GM19238 (cell line): ENCODE measurements around the gene NCMAP.

ENCODE experiments used
- DNase-seq: peaks from one replicate; pipeline ENCODE4 v3.0.0; 2011; ENCODE audit warnings: low spot score; ENCODE audit not compliant: insufficient read length

NCMAP gene

DNA sequence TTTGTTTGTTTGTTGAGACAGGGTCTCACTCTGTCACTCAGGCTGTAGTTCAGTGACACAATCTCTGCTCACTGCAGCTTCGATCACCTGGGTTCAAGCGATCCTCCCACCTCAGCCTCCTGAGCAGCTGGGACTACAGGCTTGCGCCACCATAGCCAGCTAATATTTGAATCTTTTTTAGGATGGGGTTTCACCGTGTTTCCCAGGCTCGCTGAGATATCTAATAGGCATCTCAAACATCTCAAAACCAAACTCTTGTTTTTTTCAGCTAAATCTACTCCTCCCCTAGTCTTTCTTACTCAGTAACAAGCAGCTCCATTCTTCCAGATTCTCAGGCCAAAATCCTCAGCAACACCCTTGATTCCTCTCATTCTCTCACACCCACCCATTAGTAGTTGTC lies 65.2 kb downstream of the NCMAP start:
- DNase-seq: no peak

DNA sequence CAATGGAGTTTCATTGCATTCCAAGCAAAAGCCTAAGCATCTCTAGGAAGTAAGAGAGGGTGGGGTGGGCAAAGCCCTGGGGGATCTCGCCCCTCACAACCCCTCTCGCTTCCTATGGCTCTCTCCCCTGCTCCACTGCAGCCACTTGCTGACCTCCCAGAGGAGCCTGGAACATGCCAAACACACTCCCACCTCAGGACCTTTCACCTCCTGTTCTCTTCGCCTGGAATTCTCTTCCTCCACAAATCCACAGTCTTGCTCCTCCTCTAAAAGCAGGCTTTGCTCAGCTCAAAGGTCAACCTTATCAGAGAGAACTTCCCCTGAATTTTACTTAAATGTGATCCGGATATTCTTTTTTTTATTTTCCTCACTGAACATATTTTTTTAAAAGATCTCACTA lies 66.3 kb downstream of the NCMAP start:
- DNase-seq: no peak

DNA sequence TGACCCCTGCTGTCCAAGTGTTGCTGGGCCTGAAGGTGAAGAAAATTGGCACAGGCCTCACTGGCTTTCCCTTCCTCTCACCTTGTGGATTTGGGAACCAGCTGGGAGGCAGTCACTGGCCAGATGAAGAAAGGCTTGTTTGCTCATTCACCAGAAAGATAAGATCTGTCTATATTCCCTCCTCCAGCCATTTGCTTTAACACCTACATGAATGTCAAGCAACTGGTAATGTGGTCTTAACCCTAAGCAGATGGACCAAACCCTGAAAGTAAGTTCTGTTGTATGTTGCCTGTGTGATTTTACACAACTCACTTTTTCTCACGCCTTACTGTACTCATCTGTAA lies 76.9 kb downstream of the NCMAP start:
- no peak for DNase-seq

DNA sequence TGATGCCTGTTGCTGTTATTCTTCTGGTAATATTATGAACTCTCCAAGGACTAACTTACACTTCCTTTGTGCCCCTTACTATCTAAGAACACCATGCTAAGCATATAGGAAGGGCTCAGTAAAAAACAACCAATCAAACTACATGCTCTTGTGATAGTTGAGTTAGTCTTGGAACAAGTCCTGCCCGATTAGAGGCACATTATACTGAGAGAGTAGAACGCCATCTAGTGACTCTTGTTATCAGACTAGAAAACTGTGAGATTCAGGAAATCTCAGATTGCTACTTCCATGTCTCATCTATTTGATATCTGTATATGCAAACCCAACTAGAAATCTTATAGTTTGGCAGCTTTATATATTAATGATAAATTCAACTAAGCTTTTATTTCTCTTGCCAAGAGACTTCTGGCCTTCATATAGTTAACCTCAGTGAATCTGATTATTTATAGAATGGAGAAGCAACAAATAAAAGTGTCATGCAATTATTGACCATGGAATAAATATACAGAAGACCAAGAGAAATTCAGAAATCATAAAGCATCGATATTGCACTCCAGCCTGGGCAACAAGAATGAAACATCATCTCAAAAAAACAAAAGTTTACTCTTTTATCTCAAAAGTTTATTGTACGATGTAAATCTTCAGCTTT lies 79.4 kb downstream of the NCMAP start:
- no peak for DNase-seq

DNA sequence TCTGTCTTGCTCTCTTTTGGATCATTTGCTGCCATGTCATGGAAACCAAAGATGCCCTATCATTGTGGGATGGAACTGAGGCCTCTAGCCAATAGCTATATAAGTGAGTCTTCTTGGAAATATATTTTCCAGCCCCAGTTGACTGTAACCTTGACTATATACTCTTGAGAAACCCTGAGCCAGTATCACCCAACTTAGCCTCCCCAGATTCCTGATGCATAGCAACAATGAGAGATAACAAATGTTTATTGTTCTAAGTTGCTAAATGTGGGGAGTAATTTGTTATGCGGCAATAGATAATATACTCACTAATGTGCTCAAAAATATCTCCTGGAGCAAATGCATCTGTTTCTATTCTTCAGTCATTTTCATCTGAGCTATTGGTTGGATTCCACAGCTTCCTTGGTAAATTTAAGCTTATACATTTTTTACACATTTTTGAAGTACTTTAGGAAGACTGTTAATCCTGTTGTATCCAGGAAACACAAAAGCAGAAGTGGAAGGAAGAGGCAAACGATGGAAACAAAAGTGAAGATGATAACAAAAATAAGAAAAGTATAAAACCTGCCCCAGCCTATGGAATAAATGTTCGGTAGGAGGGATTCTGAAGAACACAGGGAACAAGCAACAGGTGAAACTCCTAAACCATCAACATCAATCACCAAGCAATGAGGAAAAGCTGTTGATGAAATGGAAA lies 80.9 kb downstream of the NCMAP start:
- no peak for DNase-seq

DNA sequence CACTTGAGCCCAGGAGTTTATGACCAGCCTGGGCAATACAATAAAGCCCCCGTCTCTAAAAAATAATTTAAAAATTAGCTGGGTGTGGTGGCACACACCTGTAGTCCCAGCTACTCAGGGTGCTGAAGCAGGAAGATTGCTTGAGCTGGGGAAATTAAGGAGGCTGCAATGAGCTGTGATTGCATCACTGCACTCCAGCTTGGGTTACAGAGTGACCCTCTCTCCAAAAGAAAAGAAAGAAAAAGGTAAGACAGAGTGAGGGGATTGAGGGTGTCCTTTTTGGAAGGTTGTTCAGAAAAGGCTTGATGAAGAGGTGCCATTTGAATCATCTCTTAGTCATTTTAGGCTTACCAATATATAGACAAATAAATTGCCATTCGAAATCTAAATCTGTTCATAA lies 83.2 kb downstream of the NCMAP start:
- no peak for DNase-seq

DNA sequence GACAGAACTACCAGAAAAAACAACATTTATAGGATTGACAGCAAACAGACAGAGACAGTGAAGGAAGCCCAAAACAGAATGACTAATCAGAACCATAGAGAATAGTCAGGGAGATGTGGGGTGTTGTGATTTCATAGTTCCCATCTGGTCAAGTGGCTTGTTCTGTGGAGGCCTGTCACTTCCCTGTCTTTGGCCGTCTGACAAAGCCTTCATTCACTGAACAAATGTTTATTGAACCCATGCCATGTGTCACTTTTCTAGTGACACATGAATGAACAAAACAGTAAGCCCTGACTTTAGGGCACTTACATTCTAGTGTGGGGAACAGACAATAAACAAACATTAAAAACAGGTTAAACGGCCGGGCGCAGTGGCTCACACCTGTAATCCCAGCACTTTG lies 84.0 kb downstream of the NCMAP start:
- DNase-seq: no peak

DNA sequence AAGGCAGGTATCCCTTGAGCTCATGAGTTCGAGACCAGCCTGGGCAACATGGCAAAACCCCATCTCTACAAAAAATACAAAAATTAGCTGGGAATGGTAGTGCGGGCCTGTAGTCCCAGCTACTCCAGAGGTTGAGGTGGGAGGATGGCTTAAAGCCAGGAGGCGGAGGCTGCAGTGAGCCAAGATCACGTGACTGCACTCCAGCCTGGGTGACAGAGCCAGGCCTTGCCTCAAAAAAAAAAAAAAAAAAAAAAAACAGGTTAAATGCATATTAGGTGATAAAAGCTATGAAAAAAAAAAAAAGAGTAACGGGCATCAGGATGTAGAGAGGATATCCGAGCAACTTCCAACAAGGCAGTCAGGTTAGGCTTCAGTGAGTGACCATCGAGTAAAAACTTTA lies 84.4 kb downstream of the NCMAP start:
- DNase-seq: no peak

DNA sequence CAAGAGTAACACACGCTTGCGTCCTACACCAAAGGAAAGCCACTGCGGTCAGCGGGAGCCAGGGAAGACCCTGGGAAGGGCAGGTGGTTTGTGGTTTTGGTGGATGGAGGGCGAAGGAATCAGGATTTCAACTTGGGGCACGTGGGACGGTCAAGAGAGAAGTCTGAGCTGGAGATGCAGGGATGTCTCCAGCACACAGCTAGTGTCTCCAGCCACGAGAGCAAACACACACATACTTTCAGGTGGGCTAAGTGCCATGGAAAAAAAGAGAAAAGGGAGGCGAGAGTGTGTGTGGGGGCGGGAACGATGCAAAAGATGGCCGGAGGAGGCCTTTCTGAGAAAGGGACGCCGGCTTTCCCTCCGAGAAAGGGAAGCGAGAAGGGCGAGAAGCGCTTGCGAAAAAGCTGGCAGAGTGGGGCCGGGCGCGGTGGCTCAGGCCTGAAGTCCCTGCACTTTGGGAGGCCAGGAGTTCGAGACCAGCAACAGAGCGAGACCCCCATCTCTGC lies 85.8 kb downstream of the NCMAP start:
- DNase-seq: no peak

DNA sequence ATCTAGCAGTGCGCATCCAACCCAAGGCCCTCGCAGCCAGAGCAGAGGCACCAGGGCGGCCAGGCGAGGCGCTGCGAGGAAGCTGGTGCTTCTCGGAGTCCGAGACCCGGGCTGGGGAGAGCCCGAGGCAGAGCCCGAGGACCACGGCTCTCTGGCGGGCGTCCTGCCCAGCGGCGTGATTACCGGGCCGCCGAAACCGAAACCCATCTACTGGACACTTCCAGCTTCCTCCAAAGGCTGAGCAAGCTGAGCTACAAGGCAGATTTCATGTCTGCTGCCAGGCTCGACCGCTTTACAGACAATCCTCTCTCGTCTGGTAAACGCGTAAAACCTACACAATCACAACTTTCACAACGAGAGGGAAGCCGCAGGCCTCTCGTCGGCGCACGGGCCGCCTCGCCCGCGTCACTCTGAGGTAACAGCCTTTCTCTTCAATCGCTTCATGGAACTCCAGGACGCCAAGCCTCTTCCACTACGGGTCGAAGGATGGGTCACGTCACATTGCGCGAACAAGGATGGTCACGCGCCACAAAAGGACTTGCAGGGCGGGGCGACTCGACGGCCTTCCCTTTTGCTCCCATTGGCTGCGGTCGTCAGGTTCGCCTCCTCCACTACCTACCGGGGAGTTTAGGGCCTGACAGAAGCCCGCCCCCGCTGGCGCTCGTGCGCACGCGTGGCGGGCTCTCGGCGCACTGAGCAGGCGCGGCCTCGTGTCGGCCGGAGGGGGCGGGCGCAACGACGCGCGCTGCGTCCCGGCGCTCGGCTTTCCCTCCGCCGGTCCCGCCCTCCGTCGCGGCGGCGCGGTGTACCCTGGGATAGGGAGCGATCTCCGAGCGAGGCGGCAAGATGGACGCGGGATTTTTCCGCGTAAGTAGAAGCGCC lies 86.8 kb downstream of the NCMAP start, which contains the start of gene SRRM1:
Gene SRRM1 (plus strand): TSS at position 822 of the 882 bp plus-strand sequence. CDS start 25 bp downstream, at position 847.
- peak; percentile 92 for DNase-seq

DNA sequence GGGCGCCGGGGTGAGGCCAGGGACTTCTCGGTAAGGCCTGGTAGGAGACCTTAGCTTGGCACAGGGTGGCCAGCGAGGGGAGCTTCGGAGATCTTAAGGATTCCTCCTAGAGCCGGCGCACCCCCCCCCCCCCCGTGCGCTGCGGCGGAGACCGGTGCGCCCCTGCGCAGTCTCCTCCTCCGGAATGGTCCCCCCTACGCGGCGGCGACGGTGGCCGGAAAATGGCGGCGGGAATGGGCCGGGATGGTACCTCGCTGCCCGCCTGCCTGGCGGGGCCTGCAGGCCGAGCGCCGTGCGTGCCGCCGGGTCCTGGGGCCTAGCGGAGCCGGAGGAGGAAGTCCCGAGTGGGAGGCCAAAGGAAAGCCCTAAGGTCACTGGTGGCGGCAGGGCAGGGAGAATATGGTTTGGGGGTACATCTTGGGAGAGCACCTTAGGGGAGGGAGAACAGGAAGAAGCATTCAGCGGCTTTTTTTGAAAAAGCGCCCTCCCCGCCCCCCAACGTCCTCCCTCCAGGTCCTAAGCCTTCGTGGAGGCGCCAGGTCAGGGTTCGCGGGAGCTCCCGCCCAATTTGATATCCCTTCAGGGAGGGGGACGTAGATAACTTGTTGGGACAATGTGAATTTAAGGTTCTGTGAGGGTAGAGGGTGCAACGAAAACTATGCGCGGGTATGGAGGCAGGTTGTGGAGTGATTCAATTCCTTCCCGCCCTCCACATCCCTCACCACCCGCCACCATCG lies 87.6 kb downstream of the NCMAP start:
- peak; percentile 31 for DNase-seq

DNA sequence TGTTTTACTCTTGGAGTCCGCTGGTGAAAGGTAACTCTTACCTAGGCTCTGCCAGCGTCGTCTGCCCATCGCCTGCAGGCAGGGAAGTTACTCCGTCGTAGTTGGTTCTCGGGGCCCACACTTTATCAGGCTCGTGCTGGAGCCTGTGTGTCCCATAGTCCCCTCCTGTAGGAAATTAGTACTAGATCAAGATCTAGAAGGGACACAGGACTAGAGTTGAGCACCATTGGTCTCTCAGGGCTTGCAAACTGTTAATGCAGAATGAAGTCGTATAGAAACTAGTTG lies 88.2 kb downstream of the NCMAP start:
- DNase-seq: no peak

DNA sequence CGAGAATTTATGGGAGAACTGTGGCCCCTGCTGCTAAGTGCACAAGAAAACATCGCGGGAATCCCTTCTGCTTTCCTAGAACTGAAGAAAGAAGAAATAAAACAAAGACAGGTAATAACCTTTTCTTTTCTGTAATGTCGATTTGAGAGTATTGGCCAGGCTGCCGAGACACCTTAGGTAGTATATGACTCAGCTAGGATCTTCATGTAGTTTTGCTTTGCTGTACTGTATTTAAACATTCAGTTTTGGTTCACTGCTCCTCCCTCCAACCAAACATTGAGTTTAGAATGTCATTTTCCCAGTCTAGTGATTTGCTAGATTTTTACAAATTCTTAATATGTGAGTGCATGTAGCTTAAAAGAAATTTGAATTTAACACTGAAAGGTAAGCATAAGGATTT lies 93.0 kb downstream of the NCMAP start:
- DNase-seq: no peak

DNA sequence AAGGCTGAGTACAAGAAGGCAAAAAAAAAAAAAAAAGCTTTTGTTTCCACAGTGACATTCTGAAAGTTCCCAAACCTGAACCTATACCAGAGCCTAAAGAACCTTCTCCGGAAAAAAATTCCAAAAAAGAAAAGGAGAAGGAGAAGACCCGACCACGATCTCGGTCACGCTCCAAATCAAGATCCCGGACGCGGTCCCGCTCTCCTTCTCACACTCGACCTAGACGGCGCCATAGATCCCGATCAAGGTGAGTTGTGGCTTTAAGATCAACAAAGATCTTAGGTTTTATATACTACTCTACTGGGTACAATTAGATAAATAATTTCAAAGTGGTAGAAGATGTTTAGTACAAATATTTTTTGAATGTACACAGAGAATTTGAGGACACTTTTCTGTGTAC lies 96.5 kb downstream of the NCMAP start:
- no peak for DNase-seq

DNA sequence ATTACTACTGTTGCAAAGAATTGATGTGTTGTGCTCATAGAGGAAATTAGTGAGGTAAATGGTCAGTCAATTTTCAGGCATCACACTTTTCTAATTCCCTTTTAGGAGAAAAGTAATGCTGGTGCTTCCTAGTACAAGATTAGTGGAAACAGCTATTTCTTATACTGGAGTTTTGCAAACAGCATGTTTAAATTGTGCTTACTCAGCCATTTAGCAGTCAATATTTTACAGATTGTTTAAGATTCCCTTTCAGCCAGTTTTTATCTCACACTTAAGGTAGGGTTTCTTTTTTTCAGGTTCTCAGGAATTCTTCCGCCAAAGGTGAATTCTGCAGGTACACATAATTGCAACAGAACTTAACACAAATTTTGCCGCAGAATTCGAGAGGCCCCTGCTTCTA lies 98.1 kb downstream of the NCMAP start:
- DNase-seq: no peak

DNA sequence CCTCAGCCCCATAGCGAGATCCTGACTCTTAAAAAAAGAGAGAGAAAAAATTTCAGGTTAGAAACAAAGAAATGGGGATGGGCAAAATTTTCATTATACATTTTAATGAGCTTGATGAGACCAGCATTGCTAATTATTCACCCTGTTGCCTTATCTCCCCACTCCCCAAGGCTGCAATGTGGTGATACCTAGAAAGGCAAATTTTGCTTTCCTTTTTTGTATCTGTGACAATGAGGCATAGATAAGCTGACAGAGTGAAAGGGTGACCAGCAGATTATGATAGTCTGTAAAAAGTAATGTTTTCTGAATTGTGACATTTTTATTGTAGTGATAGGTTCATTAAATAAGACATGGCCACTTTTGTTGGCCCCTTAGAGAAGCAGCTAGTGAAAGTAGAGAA lies 100.2 kb downstream of the NCMAP start:
- no peak for DNase-seq

DNA sequence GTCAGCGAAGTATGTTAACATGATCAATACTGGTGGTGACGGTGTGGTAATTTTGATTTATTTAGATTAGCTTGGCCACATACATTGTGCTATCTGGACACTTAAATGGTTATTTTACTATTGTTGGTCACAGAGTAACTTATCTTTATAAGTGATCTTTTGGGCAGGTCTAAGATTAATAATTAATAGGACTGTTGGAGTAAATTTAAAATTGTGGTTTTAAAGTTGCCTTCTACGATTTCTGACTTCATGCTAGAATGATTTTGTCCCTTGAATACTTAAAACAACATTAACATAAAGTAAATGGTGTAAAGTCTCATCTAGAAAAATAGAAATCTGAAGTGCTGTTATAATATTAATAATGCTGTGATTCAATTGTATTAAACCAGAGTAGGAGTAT lies 101.9 kb downstream of the NCMAP start:
- DNase-seq: no peak
